HEK293T (cell line): ENCODE measurements around the gene DYNC1LI1.

Experiments used
- BHLHE40 ChIP-seq: fragments of 450-650 bp; IDR thresholded peaks from 2 replicates; pipeline ENCODE4 v1.6.1; 2016; ENCODE audit warnings: mild to moderate bottlenecking, moderate library complexity, borderline replicate concordance
- FOXM1 ChIP-seq: fragments of 450-650 bp; IDR thresholded peaks from 2 replicates; pipeline ENCODE4 v1.6.1; 2017; ENCODE audit warnings: mild to moderate bottlenecking, borderline replicate concordance
- L3MBTL2 ChIP-seq: fragments of 450-650 bp; conservative IDR thresholded peaks from 2 replicates; pipeline ENCODE4 v1.6.1; 2016; ENCODE audit warnings: mild to moderate bottlenecking
- SUZ12 ChIP-seq: fragments of 450-650 bp; IDR thresholded peaks from 2 replicates; pipeline ENCODE4 v1.6.1; 2016; ENCODE audit warnings: mild to moderate bottlenecking

DNA sequence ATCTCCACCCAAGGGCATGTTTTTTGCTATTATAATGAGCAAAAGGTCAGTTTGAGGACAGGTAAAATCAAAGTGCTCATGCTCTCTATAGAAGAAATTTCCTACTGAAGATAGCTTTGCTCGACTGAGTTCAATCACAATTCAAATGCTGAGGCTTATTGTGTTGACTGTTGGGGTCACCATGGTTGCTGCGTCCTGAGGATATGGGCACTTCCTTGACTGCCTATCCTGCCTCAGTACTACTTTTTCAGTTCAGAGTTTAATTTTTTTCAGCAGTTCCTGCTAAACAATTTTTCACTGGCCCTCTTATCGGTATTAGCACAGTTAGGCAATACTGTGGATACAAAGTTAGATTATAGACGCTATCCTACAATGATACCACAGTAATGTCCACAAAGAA is 64.2 kb downstream of the DYNC1LI1 start:
- no peak for TF ChIP-seq L3MBTL2
- TF ChIP-seq FOXM1 = no peak
- no peak for TF ChIP-seq BHLHE40
- TF ChIP-seq SUZ12 = no peak
